ENCODE data around the gene ZNF136. TPM values are rescaled to one million over a fixed set of nuclear protein-coding genes. Genes with fewer than 3 reads are reported as not detected.

Gene ZNF136
- total and polyA plus RNA-seq, 9 of the 15 experiments (the other 6 are each of a cell fraction or from before 2014, with no cell fraction given), result 1.0 to 5.3 (median 3.1) TPM

- TF ChIP-seq ZNF592 (IDR thresholded peaks at IDR 0.05), result no peak
- TF ChIP-seq BRCA1 (IDR thresholded peaks at IDR 0.05), result no peak
- no peak for TF ChIP-seq BRCA1 (CRISPR knock-in tag; IDR thresholded peaks at IDR 0.05)
- no peak for TF ChIP-seq NCOA6 (IDR thresholded peaks at IDR 0.05)
- TF ChIP-seq KHSRP (IDR thresholded peaks at IDR 0.05), result no peak
- TF ChIP-seq SMARCC2 (IDR thresholded peaks at IDR 0.05; ENCODE audit: low read depth), result no peak
- TF ChIP-seq DLX4 (CRISPR knock-in tag; IDR thresholded peaks at IDR 0.05), result no peak
- no peak for TF ChIP-seq HMBOX1 (IDR thresholded peaks at IDR 0.05)
- no peak for TF ChIP-seq TAF1 (IDR thresholded peaks at IDR 0.05; ENCODE audit: control insufficient read depth, extremely low read depth, insufficient read depth, low read length, severe bottlenecking)
- TF ChIP-seq NCOA2 (IDR thresholded peaks at IDR 0.05; ENCODE audit: partially characterized antibody in 2 of 2), result no peak
- no peak for TF ChIP-seq CBX5 (IDR thresholded peaks at IDR 0.05; ENCODE audit: borderline replicate concordance, low read depth)
- TF ChIP-seq NCOA1 (IDR thresholded peaks at IDR 0.05; ENCODE audit: low read depth), result no peak
- TF ChIP-seq REST (IDR thresholded peaks at IDR 0.05; ENCODE audit: borderline replicate concordance), result no peak
- TF ChIP-seq REST (CRISPR knock-in tag; IDR thresholded peaks at IDR 0.05; ENCODE audit: low read depth), result no peak
Observed at GRCh38 chr19:12155324-12155860, 7.5 kb upstream of the ZNF136 start (continued).

All from K562 (cell line).